ENCODE measurements around the gene UBE2R2. TPM values are rescaled to one million over a fixed set of nuclear protein-coding genes. Genes with fewer than 3 reads are reported as not detected.

Gene UBE2R2
- total and polyA plus RNA-seq, 2 of the 4 experiments (the other 2 are of a cell fraction) = 12.7 to 24.8 TPM

GRCh38 chr9:33964086-33964768 is 147.3 kb downstream of the UBE2R2 start:
- ChIA-PET CTCF (interaction anchor here (0.5 kb wide), 1 partner anchor 110 kb away, joined by 3 read pairs; no protein-coding TSS in a partner anchor), POLR2A (ENCODE audit: unreplicated experiment) (no interaction called here)
- no peak for DNase-seq
- H3K4me2 ChIP-seq (ENCODE audit: low read depth, low read length) = no peak overlapping the region
- 0 out of 2 replicates have a peak, but pooled peaks cover 1% of the 10 kb centered on the region for H3K4me1 ChIP-seq (ENCODE audit: control insufficient read depth, insufficient read depth, low read length)
- no peaks in the 10 kb centered on the region for H4K20me1 ChIP-seq (ENCODE audit: insufficient read depth, low read length)
- no peak overlapping the region for H2BK15ac ChIP-seq (ENCODE audit: low read depth, low read length)
- peaks cover 3% of the 10 kb centered on the region for H3K36me3 ChIP-seq (ENCODE audit: control insufficient read depth, insufficient read depth, low read length)
- no peak overlapping the region for H3K18ac ChIP-seq (ENCODE audit: low read depth, low read length)
- intact Hi-C loops (cut with micrococcal nuclease) = no loop called here
- H4K8ac ChIP-seq (ENCODE audit: low read depth in 2 of 2, low read length in 2 of 2) = no peak overlapping the region
- H3K9me3 ChIP-seq (ENCODE audit: control insufficient read depth, insufficient read depth, low read length) = no peaks in the 10 kb centered on the region
- peaks cover 0 to 3% of the 10 kb centered on the region in 2 experiments; a peak in 2 of 4 replicates for H3K79me1 ChIP-seq (ENCODE audit: low read depth in 1 of 2, low read length in 2 of 2)
- H3K14ac ChIP-seq (replicated peaks; ENCODE audit: low read depth, low read length) = no peak overlapping the region
- H2AFZ ChIP-seq (replicated peaks; ENCODE audit: low read length, poor library complexity) = no peak overlapping the region
- H2BK20ac ChIP-seq (ENCODE audit: low read depth, low read length) = no peak overlapping the region
- no peak overlapping the region for H2BK5ac ChIP-seq (ENCODE audit: low read depth, low read length, poor library complexity, severe bottlenecking)
- H3K27me3 ChIP-seq (ENCODE audit: control insufficient read depth, insufficient read depth, low read length) = no peaks in the 10 kb centered on the region
- H3K4ac ChIP-seq (ENCODE audit: low read depth, low read length) = no peak overlapping the region
- H2AK5ac ChIP-seq (ENCODE audit: low read depth, low read length) = no peak overlapping the region
- H4K91ac ChIP-seq (ENCODE audit: insufficient read depth, low read depth, low read length) = no peak overlapping the region
- no peak overlapping the region for H2BK120ac ChIP-seq (ENCODE audit: low read depth, low read length)
- no peak overlapping the region for H3K27ac ChIP-seq (ENCODE audit: insufficient read depth, low read length)
- TF ChIP-seq ELK1 (IDR thresholded peaks at IDR 0.05; ENCODE audit: borderline replicate concordance, low read depth, low read length) = no peak
- TF ChIP-seq RFX5 (IDR thresholded peaks at IDR 0.05; ENCODE audit: low read depth, low read length) = no peak
- no peak for TF ChIP-seq MAZ (IDR thresholded peaks at IDR 0.05; ENCODE audit: borderline replicate concordance, low read depth, low read length)
- TF ChIP-seq CTCF (conservative IDR thresholded peaks at IDR 0.05; ENCODE audit: low read depth, low read length) = no peak
- TF ChIP-seq SMC3 (IDR thresholded peaks at IDR 0.05; ENCODE audit: low read depth, low read length) = no peak
- no peak for ATAC-seq (ENCODE audit: low read depth)
- H4K5ac ChIP-seq (ENCODE audit: low read depth, low read length) = no peak overlapping the region
- no peak overlapping the region for H3K4me3 ChIP-seq (ENCODE audit: insufficient read depth, low read depth, low read length)
- WGBS, 2 experiments (ENCODE audit: extremely low coverage in 2 of 2, insufficient read length in 1 of 2) = no CpG with 5 or more reads among the region's 2 CpGs
- H3K23ac ChIP-seq (ENCODE audit: low read depth, low read length) = no peak overlapping the region
- in situ Hi-C loops (cut with MboI; ENCODE audit: low sequenced_read_pairs) = no loop called here
- no peak overlapping the region for H3K9ac ChIP-seq (ENCODE audit: low read depth, low read length)
- H2AK9ac ChIP-seq (replicated peaks; ENCODE audit: low read depth, low read length, poor library complexity) = no peak overlapping the region
- BruUV-seq (replicated peaks) = no TSS peak
- no peaks in the 10 kb centered on the region for H3K9me1 ChIP-seq (ENCODE audit: insufficient read depth, low read length)
- dilution Hi-C loops (cut with HindIII; ENCODE audit: low sequenced_read_pairs, unreplicated experiment) = no loop called here
- H3K56ac ChIP-seq (ENCODE audit: extremely low read depth, insufficient read depth, low read length) = no peak overlapping the region
